ENCODE data around the gene LBX2.
A peak's percentile ranks its signal among the peaks of the same experiment; 100 is the strongest.

LBX2 gene

DNA sequence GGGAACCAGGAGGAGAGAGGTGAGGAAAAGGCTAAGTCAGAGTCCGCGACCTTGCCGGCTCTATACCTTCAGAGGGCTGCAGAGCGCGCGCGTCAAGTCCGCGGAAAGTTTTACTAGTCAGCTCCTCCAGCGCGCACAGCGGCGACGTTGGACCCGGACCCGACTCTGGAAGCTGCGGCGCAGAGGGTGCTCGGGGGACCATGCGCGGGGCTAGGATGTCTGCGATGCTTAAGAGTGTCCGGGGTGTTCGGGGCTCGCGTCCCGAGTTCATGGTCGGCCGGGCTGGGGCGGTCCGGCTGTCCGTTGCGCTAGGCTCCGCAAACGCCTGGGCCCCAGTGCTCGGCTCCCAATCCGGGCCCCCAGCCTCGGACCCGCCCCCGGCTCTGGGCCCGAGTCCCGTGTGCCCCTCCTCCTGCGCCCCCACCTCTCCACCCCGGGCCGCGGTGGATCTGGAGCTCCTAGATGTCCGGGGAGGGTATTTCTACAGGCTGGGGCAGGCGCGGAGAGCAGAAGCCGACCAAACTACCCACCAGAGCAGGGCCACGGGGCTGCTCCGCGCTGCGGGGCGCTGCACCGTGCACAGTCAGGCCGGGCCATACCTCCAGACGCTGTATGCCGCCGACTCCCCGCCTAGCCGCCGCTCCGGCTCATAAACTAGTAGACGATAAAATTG lies at the start of gene LBX2:
TSS of gene LBX2 (minus strand) at position 337 of the 673 bp plus-strand sequence. CDS start at position 271, 66 bp downstream.
- DNase-seq = no peak

DNA sequence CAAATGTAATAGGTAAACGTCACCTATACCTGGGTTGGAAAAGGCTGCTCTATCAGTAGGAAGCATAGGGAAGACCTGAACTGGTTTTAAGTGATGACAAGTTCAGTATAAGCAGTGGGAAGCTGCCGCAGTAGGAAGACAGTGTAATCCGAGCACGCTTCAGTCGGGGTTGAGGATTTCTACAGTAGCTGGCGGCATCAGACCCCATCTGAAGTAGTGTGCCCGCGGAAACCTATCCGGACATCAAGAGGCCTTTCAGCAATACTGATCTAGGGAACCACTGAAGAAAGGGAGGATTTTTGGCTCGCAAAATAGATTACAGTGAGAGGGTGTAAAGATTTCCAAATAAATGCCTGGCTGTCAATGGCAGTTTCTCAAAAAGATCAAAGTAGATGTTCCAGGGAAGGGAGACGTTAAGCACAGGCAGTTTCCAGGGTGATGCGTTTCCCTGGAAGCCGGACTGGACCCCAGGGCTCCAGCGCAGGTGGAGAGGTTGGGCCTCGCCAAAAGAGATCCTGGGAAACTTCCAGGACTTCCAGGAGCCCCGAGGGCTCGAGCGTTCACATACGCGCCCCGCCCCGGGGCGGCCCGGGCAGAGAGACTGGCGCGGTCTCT lies 49.0 kb upstream of the LBX2 start:
- DNase-seq = peak; percentile 82

DNA sequence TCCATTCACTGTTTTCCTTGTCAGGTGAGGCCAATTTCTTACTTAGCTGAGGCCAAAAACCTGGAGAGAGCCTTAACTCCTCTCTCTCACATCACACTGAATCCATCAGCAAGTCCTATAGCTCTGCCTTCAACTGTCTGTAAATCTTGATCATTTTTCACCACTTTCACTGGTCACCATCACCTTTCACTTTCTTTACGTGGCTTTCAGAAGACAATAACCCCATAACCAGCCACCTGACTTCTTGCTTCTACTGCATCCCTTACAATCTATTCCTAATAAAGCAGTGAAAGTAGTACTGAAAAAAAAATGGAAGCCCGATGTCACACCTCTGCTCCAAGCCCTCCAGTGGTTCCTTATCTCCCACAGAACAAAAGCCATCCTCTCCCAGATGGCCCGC lies 46.6 kb upstream of the LBX2 start:
- DNase-seq = no peak

GRCh38 chr2:74544634-74545033 lies 45.2 kb upstream of the LBX2 start:
- peak; percentile 23 for DNase-seq

- DNase-seq = no peak
These were observed 43.6 kb upstream of the LBX2 start for GRCh38 chr2:74542978-74543377.

- DNase-seq = no peak
These were observed 40.9 kb upstream of the LBX2 start for GRCh38 chr2:74540291-74540690.

GRCh38 chr2:74538881-74539339 lies 39.5 kb upstream of the LBX2 start:
- no peak for DNase-seq

- no peak for DNase-seq
These were observed 37.7 kb upstream of the LBX2 start for GRCh38 chr2:74537140-74537539.

DNA sequence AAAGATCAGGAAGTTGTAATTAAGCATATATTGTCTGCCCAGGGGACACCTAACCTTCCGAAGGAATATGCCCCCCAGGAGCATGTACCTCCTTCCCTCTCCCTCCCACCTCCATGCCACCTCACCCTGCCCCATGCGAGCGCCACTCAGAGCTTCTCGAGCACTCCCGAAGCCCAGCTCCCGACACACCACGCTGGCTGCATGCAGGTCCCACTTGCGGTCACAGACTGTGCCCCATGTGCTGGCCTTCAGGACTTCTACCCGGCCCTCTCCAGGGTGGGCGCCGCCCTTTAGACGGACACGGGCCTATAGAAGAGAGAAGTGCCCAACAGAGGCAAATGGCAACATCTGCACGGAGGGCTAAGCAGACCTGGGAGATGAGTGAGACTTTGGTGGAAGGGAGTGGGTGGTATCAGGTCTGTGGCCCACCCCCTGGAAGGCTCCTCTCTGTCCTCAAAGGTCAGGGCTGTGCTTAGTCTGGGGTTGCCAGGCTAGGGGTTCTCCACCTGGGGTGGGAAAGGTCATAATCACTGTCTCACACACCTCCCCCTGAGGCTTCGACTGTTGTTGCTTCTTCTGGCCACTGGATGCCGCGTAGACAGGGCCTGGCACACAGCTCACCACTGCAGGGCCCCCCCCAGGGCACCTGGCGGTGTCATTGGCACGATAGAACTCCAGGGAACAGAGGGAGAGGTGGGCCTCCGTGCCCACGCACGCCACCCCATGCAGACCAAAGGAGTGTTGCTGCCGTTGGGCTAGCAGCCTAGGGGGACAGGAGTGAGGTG lies 37.0 kb upstream of the LBX2 start:
- DNase-seq = no peak

GRCh38 chr2:74535440-74535965 lies 36.1 kb upstream of the LBX2 start:
- DNase-seq = no peak

- DNase-seq = no peak
These were observed 35.0 kb upstream of the LBX2 start for GRCh38 chr2:74534411-74534810.

DNA sequence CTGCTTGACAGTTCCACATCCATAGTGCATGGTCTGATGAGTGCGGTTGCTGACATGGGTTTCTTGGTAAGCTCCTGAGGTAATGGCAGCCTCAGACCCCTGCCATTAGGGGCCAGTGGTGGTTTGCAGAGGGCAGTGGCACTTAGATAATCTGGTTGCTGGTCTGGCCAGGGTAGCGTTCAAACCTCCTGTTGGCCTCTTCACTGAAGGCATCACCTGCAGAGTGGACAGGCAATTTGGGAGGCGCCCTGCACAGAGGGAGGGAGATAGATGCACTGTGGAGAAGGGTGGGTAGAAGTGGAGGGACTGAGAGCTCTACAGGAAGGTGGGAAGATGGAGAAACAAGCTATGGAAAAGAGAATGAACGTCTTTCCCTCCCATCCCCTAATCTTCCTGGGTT lies 34.1 kb upstream of the LBX2 start:
- no peak for DNase-seq

- DNase-seq = peak; percentile 15
These were observed 32.8 kb upstream of the LBX2 start for GRCh38 chr2:74532222-74532621.

DNA sequence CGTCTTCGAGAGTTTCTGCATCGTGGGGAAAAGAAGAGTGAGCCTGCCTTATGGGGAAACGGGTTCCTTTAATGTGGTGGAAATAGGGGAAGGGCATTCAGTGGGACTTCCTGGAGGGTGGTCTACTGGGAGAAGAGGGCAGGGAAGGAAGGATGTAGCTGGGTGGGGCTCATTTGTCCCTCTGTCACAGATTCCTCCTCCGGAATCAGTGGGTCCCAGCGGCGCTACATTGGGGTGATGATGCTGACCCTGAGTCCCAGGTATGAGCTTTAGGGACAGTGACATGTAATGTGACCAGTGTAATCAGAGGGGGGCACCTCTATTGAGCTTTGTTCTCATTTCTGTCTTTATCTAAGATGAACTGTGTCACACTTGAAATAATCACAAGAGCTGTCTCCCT lies 32.3 kb upstream of the LBX2 start:
- DNase-seq = no peak

DNA sequence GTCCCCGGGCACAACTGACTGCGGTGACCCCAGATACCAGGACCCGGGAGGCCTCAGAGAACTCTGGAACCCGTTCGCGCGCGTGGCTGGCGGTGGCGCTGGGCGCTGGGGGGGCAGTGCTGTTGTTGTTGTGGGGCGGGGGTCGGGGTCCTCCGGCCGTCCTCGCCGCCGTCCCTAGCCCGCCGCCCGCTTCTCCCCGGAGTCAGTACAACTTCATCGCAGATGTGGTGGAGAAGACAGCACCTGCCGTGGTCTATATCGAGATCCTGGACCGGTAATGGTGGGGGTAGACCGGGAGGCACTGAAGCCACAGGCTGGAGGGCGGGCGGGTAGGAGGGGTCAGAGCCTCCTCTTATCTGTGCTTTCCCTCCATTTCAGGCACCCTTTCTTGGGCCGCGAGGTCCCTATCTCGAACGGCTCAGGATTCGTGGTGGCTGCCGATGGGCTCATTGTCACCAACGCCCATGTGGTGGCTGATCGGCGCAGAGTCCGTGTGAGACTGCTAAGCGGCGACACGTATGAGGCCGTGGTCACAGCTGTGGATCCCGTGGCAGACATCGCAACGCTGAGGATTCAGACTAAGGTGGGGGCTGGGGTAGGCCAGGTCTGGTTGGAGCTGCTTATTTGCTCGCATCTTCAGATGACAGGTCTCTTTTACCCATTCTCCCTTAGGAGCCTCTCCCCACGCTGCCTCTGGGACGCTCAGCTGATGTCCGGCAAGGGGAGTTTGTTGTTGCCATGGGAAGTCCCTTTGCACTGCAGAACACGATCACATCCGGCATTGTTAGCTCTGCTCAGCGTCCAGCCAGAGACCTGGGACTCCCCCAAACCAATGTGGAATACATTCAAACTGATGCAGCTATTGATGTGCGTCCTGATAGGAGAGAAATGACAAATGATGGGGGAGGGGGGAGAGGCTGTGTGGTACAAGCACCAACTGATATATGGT lies 31.1 kb upstream of the LBX2 start:
- DNase-seq = peak; percentile 40

- DNase-seq = peak; percentile 96
These were observed 30.2 kb upstream of the LBX2 start, which contains the start of the genes AUP1 and HTRA2 for GRCh38 chr2:74529357-74530238. TSS of gene AUP1 (minus strand) at chr2:74529706. CDS start at chr2:74529629, 77 bp downstream. TSS of gene HTRA2 (plus strand) at chr2:74529933. CDS start at chr2:74530007, 74 bp downstream.

DNA sequence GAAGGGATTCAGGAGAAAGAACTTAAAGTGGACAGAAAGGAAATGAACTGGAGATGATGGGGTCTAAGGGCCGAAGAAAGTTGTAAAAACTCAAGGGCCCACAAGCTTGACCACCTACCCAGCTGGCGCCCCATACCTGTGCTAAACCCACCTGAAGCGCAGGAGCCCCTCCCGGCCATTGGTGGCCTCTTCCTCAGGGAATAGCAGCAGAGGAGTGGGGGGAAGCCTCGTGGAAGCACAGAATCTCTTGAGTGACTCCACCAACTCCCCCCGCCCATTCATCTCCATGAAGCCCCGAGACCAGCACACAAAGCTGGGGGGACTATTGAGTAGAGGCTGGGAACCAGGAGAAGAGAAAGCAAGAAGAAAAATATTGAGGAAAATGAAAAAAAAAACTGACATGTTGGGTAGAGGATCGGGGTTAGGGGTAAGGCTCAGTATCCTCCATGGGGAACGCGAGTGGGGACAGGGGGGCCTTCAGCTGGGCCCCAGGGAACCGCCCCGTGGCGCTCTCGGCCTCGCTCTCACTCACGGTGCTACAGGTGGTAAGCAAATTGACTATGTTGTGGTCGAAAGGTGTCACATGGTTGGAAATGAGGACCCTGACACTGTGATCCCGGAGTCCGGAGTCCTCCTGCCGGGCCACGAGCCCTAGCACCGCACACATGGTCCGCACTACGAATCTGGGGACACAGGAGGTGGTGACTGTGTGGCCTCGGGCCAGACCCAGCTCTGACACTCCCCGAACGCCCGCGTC lies 29.4 kb upstream of the LBX2 start:
- DNase-seq = no peak

DNA sequence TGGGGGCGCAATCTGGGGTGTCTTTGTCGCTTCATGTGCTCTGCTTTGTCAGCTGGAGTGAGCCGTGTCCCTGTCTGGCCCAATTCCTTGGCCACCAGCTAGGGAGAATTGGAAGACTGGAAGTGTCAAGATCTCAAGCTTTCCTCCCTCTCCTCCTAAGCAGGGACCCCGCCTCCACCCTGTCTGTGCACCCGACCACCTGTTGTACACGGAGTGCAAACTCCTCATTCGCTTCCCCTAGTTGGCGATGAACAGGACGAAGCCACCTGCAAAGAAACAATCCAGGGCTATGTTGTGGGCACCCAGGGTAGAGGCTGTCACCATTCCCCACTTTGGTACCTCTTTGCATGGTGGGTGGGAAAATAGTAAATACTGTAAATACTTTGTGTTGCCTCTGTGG lies 28.3 kb upstream of the LBX2 start:
- DNase-seq = no peak

GRCh38 chr2:74526649-74527230 lies 27.3 kb upstream of the LBX2 start:
- no peak for DNase-seq

All from NCI-H510A treated with DMSO at 0.1 percent for 48 hours (cell line).